ENCODE results near the gene PSD2. TPM values are rescaled to one million over a fixed set of nuclear protein-coding genes. Genes with fewer than 3 reads are reported as not detected.

The PSD2 gene
- total RNA-seq, 1 experiment from 2014 or later = 0.22 TPM

- Histone ChIP-seq H2AFZ (ENCODE audit: low read length) (no peak overlapping the region), H4K20me1 (ENCODE audit: control insufficient read depth, insufficient read depth, insufficient read length) (no peaks in the 10 kb centered on the region), H3T11ph (ENCODE audit: low read length) (no peak overlapping the region), H3K14ac (ENCODE audit: insufficient read depth, low read length) (no peak overlapping the region), H4K5ac (ENCODE audit: insufficient read length, low read depth, low read length) (no peak overlapping the region), H3K9ac (ENCODE audit: extremely low read depth, insufficient read length, low read length) (no peak overlapping the region), H2BK12ac (ENCODE audit: insufficient read length, low read depth, low read length) (no peak overlapping the region), H2BK20ac (ENCODE audit: low read depth, low read length, poor library complexity, severe bottlenecking) (no peak overlapping the region), H3K27me3 (ENCODE audit: insufficient read depth, low read length) (no peaks in the 10 kb centered on the region), H3K79me2 (ENCODE audit: insufficient read depth, low read length) (no peaks in the 10 kb centered on the region), H4K91ac (ENCODE audit: insufficient read length, low read depth, low read length) (no peak overlapping the region), H3K18ac (ENCODE audit: insufficient read length, low read depth, low read length) (no peak overlapping the region), H3K56ac (ENCODE audit: insufficient read length, low read depth, low read length) (no peak overlapping the region), H3K79me1 (ENCODE audit: insufficient read depth, low read depth, low read length, poor library complexity, severe bottlenecking) (no peaks in the 10 kb centered on the region), H2BK15ac (ENCODE audit: low read depth, low read length) (no peak overlapping the region), H2BK120ac (ENCODE audit: low read depth, low read length, poor library complexity, severe bottlenecking) (no peak overlapping the region), H2BK5ac (ENCODE audit: insufficient read length, low read length) (no peak overlapping the region), H3K4me1 (ENCODE audit: insufficient read depth, low read length) (no peaks in the 10 kb centered on the region), H2AK5ac (ENCODE audit: insufficient read length, low read length) (no peak overlapping the region), H3K4ac (ENCODE audit: low read depth, low read length) (no peak overlapping the region), H3K9me3 (ENCODE audit: control insufficient read depth, low read depth, low read length) (no peaks in the 10 kb centered on the region), H3K23ac (ENCODE audit: insufficient read length, low read depth, low read length) (no peak overlapping the region), H3K27ac (ENCODE audit: insufficient read length, low read depth, low read length) (no peak overlapping the region), H3K23me2 (ENCODE audit: insufficient read length, low read depth, low read length, poor library complexity, severe bottlenecking) (no peaks in the 10 kb centered on the region), H4K8ac (replicated peaks; ENCODE audit: insufficient read length, low read depth, low read length) (no peak overlapping the region), H3K4me2 (ENCODE audit: insufficient read depth, insufficient read length, low read length) (no peak overlapping the region)
- no peak overlapping the region for H3K27ac Mint-ChIP-seq
- peaks cover 12 to 19% of the 10 kb centered on the region in 2 experiments; a peak in 3 of 4 replicates for H3K4me1 Mint-ChIP-seq
- no CpG with 5 or more reads among the region's 3 CpGs for WGBS (ENCODE audit: extremely low coverage, insufficient read length, low lambda C conversion rate)
- H3K9me3 Mint-ChIP-seq = peaks cover 3 to 7% of the 10 kb centered on the region in 2 experiments; a peak in 4 of 5 replicates
- DNase-seq = no peak
- H3K36me3 Mint-ChIP-seq (ENCODE audit: insufficient read depth in 1 of 3, low read depth in 3 of 3) = peaks cover 0 to 6% (median 0%) of the 10 kb centered on the region in 3 experiments; a peak in 2 of 7 replicates
- TF ChIP-seq, protein P1, sequence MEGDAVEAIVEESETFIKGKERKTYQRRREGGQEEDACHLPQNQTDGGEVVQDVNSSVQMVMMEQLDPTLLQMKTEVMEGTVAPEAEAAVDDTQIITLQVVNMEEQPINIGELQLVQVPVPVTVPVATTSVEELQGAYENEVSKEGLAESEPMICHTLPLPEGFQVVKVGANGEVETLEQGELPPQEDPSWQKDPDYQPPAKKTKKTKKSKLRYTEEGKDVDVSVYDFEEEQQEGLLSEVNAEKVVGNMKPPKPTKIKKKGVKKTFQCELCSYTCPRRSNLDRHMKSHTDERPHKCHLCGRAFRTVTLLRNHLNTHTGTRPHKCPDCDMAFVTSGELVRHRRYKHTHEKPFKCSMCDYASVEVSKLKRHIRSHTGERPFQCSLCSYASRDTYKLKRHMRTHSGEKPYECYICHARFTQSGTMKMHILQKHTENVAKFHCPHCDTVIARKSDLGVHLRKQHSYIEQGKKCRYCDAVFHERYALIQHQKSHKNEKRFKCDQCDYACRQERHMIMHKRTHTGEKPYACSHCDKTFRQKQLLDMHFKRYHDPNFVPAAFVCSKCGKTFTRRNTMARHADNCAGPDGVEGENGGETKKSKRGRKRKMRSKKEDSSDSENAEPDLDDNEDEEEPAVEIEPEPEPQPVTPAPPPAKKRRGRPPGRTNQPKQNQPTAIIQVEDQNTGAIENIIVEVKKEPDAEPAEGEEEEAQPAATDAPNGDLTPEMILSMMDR (conservative IDR thresholded peaks at IDR 0.05) = no peak
- H3K4me3 Mint-ChIP-seq = no peak overlapping the region
- H3K27me3 Mint-ChIP-seq (ENCODE audit: low read depth) = peaks cover 14% of the 10 kb centered on the region
Observed at GRCh38 chr5:139878093-139878492, 82.5 kb downstream of the PSD2 start.

All from H9 (cell line).